Pulmonary artery endothelial cell (primary cell): ENCODE results near the gene GP9. TPM values are rescaled to one million over a fixed set of nuclear protein-coding genes. Genes with fewer than 3 reads are reported as not detected.

Source experiments
- DNase-seq: peaks from one replicate; pipeline ENCODE4 v3.0.0-alpha.2; 2011; ENCODE audit warnings: low read depth, low spot score
- total RNA-seq: library from RNA; depleted of rRNA; stranded (reverse); fragments of >200 nt; gene quantifications from 2 replicates; pipeline ENCODE4 v1.2.3, GENCODE V29; 2014

The GP9 gene
- total RNA-seq, 1 donor from 2014 or later: not detected

DNA sequence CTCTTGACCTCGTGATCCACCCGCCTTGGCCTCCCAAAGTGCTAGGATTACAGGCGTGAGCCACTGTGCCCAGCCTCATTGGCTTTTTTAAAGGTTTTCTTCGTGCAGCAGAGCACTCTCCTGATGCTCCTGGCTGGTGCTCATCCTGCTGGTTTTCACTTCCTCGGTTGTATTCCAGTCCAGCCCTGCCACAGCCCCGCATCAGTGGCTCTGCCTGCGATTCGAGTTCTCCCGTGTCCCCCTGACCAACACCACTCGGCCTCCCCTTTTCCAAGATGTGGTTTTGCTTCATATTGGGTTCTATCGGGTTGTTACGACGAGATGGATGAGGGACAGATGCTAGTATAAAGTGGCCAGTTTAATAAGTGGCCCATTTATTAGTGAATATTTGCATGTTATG lies 31.7 kb upstream of the GP9 start:
- DNase-seq: no peak

DNA sequence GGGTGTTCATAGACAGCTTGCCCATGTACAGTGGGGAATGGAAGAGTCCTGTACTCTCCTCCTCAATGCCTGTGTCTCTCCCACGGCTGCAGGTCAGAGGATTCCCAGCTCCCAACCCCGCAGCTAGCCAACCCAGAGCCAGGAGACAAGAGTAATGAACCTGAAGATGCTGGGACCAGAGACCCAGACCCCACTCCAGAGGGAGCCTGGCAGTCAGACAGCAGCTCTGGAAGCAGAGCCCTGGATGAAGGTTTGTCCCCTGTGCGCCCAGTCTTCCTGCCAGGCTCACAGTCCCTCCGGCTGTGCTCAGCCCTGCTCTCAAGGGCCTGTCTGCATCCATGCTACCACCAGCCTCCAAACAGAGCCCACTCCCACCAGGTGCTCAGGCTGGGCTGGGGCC lies 30.0 kb upstream of the GP9 start:
- no peak for DNase-seq

DNA sequence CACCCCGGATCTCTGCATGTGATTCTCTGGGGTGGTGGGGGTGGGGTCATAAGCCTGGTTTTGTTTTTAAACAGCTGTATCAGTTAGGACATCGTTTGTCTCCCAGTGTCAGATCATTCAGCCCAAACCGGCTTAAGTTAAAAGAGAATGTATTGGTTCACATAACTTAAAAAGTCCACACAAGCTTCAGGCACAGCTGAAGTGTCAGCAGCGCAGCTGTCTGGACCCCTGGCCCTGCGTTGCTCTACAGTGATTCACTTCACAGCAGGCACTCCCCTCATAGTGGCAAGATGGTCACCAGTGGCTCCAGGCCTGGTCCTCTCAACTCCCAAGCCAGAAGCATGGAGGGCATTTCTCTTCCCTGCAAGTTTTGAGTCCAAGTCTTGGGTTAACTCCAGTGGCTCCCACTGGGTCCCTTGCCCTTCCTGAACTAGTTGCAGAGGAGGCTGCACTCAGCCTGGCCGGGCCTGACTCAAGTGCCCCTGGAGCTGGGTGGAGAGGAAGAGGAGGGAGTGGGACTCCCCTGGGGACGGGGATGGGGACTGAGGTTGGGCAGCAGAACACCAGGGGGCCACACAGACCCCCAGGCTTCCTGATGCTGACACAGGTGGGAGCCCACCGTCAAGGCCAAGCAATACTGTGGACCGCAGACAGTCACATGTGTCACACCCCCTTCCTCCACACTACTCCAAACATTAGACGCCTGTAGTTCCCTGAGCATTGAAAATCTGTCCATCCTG lies 28.9 kb upstream of the GP9 start:
- DNase-seq: no peak

DNA sequence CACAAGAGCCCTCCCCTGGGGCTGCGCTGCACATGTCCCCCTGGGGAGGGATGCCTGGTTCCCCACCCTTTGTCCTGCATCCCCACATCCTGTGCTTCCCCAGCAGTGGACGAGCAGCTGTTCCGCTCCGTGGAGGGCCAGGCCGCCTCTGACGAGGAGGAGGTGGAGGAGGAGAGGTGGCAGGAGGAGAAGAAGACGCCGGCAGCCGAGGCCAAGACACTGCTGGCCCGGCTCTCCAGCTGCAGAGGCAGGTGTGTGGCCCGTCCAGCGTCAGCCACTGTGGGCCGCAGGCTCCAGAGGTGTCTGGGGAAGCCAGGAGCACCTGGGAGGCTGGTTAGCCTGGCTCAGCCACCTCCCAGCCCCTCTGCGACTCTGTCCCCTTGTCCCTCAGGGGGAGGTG lies 27.9 kb upstream of the GP9 start:
- no peak for DNase-seq

DNA sequence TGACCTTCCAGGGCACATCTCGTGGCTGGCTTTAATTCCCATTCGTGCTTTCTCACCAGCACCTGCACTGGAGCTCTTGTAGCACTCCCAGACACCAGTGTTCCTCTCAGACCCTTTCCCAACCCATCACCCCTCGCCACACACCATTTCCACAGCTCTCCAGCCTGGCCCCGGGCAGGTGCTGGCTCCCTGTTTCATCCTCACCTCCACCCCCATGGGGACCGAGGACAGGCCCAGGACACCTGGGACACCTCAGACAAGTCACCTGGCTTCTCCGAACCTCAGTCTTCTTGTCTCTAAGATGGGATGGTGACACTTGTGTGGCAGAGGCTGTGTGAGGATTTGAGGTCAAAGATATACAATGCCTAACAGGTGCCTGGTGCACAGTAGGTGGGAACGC lies 27.4 kb upstream of the GP9 start:
- no peak for DNase-seq

DNA sequence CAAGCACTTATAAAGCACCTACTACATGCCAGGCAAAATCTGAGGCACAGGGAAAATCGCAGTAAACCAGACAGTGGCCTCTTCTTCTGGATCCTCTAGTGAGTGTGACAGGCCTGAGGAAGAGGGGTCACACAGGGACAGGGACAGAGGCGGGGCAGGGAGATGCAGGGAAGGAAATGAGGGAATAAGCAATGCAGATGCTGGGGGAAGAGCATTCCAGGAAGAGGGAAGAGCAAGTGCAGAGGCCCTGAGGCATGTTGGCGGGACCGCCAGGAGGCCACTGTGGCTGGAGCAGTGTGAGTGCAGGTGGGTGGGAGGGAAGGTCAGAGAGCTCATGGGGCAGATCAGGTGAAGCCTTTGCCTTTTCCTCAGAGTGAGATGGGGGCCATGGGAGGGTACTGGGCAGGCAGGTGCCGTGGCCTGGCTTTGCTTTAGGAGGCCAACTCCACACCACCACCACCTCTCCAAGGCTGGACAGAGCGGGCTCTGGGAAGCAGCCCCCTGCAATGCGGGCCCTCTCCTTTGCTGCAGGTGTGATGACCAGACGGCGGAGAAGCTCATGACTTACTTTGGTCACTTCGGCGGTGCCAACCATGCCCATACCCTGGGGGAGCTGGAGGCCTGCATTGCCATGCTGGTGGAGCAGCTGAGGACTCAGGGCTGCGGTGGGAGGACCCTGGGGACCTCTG lies 26.8 kb upstream of the GP9 start:
- no peak for DNase-seq

DNA sequence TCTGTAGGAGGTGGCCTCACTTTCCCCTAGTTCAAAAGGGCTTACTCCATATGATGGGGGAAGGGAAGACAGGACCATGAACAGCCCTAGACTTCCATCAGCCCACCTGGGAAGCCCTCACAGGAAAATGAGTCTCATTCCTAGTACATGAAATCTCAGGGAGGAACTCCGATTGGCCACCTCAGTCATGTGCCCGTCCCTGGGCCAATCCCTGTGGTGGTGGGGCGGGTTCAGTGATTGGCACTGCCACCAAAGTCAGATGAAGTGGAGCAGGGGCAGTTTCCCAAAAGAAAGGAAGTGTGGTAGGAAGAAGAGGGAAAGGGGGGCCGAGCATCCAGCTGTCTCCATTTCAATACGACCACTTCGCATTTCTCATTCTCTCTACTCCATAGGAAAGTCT lies 25.9 kb upstream of the GP9 start:
- no peak for DNase-seq

DNA sequence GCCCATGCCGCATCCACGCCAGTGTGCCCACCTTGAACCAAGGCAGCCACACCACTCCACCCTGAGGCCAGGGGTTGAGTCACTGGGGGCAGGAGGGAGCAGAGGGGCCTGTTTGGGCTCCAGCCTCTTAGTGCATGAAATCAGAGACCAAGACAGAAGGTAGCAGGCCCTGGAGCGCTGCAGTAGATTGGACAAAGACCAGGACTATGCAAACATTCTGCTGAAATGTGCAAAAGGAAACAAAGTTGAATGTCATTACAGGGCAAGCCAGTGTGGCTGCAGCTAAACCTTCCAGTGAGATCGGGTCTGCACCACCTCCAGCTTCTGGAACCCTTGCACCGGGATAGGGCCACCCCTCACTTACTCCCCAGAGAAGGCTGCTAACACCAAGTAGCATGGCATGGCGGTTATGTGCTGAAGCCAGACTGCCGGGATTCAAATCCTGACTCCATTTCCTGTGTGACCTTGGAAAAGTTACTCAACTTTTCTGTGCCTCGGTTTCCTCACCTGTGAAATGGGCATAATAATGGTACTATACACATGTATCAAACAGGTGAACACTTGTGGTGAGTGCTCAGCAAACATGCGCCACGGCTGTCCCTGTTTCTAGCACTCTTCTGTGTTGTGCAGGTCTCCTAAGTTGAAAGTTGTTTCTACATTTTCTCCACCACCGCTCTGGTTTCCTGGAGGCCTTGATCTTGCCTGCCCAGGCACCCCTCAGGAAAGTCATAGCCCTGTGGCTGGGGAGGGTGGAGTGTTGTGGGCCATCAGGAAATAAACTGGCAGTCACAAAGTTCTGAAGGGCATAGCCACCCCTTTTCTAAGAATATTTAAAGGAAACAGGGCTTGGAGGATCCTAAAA lies 25.0 kb upstream of the GP9 start:
- no peak for DNase-seq

DNA sequence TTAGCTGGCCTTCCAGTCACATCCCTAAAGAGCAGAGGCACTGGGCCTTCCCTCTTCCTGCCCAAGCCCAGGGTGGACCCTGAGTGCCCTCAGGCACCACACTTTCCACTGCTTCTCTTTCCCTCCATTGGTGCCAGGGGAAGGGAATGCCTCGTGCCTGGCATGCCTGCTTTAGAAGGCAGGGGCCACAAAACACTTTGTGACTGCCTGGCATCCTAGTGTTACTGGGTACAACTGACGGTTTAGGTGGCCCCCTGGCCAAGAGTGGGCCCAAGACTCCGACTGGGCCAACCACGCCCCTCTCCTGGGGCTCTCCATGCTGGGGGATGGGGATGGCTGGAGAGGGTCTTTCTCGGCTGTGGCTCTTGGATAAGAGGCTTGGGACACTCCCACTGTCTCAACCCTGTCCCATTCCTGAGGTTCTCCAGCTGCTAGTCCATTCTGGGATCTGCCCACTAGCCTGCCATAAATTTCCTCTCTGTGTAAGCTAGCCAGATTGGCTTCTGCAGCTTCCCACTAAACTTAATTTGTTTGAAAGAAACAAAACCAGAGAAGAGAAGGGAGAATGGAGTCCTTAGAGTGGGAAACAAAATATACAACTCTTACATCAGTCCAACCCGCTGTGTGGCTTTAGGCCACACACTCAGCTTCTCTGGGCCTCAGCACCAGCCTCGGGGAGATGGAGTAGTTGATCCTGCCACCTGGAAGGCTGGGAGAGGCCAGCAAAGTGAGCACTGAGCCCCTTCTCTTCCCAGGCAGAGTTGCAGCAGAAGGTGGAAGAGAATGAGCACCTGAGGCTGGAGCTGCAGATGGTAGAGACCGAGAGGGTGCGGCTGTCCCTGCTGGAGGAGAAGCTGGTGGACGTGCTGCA lies 24.1 kb upstream of the GP9 start:
- no peak for DNase-seq

DNA sequence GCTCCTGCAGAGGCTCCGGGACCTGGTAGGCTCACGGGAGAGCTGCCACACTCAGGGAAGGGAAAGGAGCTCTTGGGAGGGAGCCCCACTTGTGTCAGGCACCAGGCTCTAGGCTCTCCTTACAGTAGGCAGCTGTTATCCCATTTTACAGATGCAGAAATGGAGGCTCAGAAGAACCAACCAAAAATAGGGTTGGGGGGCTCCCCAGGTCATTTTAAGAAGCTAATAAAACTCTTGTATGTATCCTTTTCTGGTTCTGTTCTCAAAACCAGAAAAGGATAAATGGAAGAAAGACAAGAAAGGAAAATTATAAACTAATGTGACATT lies 23.5 kb upstream of the GP9 start:
- DNase-seq: no peak

DNA sequence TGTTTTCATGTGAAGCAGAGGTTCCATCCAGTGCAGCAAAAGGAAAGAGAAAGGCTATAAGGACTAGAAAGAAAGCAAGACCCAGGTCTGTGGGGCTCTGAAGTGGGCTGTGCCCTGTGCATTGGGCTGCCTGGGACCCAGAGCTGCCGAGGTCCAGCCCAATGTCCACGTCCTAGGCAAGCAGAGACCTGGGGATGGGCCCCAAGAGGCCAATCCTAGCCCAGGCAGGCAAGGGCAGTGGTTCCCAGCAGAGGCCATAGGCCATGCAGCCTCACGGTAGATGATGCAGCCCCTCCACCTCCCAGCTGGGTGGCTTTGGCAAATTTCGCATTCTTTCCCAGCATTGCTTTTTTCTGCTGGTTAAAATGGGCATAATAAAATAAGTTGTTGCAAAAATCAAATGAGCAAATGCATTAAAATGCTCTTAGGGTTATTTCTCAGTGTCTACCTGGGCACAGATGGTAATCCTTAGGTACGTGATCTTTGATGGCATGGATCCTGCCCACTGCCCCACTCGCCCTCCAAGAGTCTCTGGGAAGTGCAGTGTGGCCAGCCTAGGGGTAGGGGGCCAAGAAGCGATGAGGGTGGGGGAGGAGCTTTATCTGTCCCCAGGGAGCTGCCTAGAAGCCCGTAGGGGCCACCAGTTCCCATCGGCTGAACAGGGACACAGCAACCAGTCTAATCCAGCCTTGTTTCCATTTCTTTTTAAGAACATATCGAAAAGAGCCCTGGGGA lies 22.3 kb upstream of the GP9 start:
- no peak for DNase-seq

DNA sequence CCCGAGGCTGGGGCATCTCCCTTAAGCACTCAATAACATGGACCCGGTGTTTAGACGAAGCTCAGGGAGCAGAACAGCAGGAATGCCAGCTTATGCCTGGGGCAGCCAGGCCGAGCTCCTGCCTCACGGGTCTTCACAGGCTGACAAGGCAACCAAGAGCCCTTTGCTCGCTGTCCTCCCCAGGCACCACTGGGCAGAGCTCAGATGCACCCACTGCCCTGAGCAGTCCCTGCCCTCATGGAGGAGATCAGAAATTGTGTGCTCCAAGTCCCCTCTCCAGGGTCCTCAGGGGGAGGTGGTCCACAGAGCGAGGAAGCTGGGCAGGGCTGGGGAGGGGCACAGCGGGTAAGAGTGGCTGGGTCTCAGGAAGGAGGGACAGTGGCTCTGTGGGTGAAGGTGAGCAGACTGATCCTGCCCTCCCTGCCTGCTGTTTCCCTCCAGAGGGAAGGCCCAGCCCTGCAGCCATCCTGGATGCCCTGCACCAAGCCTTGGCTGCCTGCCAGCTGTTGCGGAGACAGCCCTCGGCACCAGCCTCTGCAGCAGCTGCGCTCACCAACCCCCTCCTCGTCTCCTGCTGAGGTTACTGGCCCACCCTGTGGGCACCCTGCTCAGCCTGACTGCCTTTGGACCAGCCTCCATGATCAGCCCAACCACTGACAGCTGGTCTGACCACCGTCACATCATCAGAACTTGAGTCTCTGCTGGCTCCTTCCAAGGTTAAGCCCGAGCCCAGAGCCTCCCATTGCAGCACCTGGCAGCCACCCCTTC lies 21.1 kb upstream of the GP9 start:
- DNase-seq: no peak

DNA sequence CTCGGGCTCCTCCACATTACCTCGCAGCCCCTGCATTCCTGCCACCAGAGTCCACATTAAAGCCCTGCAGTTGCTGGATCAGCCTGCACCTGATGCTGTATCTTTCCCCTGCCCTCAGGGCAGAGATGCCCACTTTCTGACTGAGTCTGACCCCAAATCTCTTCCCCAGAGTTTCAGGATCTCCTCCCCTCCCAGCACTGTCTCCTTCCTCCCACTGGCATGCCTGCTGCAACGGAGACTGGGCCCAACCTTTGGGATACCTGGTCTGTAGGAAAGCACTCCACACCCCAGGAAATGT lies 20.6 kb upstream of the GP9 start:
- DNase-seq: no peak

DNA sequence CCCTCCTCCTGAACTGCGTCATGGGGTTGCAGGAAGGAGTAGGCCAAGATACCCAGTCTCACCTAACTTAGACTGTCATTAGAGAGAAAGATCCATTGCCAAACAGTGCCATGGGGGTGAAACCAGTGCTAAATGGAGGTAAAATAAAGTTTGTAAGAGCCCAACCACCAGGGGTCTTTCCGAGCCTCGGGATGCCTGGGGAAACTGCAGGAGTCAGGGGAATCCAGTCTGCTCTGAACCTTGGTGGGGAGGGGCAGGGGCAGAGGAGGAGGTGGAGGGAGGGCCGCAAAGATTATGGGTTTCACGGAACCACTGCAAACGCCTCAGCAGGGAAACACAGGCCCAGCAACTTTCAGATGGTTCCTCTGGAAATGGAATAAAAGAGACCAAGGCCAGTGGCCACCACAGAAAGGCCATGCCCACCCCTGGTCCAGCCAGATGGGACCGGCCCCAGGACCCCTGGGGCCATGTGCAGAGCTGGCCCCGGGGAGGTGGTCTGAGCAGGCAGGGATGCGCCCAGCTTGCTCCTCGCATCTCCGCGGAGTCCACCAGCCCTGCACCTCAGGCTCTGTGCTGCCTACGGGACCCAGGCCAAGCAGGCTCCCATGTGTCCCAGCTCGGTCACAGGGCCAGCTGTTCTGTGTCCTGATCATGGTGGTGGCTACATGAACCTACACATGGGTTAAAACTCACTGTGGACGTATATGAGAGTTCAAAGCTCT lies 19.8 kb upstream of the GP9 start:
- DNase-seq: no peak

DNA sequence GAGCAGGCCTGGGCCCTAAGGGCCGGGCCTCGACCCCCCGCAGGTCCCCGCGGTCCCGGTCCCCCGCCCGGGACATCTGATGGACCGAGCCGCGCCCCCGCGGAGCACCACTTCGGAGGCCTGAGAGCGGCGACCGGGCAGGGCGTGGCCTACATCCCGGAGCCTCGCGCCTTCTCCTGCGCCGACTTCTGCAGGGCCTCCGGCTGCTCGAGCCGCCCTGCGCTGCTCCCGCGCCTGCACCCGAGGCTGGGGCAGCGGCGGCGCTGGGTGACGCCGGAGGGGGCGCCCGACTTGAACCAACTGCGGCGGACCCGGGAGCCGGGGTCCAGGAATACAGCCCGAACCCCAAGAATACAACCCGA lies 14.9 kb upstream of the GP9 start:
- no peak for DNase-seq

DNA sequence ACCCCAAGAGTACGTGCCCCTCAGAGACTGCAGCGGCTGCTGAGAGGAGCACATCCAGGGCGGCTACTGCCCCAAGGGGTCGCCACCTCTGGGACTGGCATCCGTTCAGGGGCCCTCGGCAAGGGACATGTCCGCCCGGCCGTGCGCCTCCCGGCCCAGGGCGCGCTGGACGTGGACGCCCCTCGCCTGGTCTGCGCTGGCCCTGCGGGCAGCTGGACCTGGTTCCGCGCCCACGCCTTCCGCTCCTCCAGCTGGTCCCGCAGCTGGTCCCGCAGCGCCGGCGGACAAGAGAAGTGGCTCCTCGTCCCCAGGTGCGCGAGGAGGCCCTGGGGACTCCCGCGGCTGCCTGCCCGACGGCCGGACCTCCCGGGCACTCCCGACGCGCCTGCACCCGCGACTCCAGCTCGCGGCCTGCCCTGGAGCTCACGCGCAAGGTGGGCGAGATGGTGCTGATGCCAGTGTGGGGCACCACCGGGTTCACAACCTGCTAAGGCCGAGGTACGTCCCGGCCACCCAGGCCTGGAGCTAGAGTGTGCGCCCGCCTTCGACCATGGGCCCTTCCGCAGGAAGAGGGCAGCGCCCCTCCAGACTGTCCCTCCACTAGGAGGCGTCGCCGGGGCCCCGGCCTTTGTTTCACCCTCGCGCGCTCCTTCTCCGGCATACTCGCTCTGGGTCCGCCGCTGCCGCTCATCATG lies 14.4 kb upstream of the GP9 start:
- DNase-seq: no peak

DNA sequence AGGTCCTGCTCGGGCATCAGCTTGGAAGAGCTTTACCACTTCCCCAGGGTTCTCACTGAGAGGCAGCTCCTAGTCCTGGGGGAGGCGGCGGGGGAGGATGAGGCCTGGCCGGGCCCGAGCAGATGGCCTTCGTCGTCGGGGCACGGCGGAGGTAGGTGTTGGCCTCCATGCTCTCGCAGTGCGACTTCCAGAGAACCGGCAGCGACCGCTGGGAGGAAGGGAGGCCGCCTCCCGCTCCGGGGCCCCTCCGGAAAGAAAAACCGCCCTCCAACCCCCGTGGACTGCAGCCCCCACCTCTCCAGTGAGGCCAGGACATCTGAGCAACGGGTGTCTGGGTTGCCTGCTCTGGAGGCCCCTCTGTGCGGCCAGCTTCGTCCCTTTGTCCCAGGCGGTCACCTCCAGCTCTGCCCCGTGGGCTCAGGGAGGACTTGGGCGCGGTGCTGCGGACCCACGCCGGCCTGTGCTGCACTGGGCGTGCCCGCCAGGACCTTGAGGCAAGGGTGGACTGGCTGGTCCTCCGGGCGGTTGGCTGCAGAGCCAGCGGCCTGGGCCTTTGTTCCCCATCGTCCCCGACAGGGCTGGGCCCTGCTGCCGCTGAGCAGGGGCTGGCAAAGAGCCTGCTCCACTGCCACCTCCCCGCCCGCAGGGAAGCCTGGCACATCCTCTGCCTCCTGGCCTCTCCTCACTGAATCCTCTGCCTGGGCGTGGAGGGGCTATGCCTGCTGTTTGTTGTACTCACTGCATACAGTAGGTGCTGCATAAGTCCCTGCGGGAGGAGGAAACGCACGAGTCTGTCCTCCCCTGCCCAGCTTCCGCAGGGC lies 13.6 kb upstream of the GP9 start:
- DNase-seq: no peak

DNA sequence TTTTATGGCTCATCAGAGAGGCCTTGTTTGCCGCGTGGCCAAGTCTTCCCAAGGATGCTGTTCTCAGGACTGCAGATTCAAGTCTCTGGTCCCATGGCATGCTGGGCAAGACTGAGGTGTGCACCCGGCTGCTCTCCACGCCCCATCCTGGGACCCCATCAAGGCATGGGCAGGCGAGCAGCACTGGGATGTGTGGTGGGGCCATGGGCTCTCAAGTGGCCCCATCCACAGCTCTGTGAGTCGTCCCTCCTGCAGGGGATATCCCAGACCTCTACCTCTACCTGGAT lies 13.1 kb upstream of the GP9 start:
- no peak for DNase-seq
